OCI-LY3 (cell line): ENCODE data around the gene UAP1L1.

Experiments used
- H2AFZ ChIP-seq: fragments of 200-600, 300-600 bp; shearing (Covaris generic); 2 replicates; pipeline ENCODE4 v1.6.0; 2014; ENCODE audit warnings: antibody characterized with exemption, low read depth, low read length
- H3K27ac ChIP-seq: fragments of 200-600, 300-600 bp; sonication (generic); 2 replicates; pipeline ENCODE4 v1.5.1; 2014; ENCODE audit warnings: mild to moderate bottlenecking, low read length, moderate library complexity, mixed read lengths
- H3K27me3 ChIP-seq: fragments of 200-600, 300-600 bp; sonication (generic); 2 replicates; pipeline ENCODE4 v1.6.1; 2014; ENCODE audit warnings: low read depth, low read length, mixed read lengths
- H3K36me3 ChIP-seq: fragments of 200-600, 300-600 bp; sonication (generic); replicated peaks from 2 replicates; pipeline ENCODE3; 2014; ENCODE audit warnings: low read depth, low read length, mixed read lengths
- H3K4me1 ChIP-seq: fragments of 300-600, 200-600 bp; sonication (generic); 2 replicates; pipeline ENCODE4 v1.6.1; 2014; ENCODE audit warnings: low read length, mixed read lengths
- H3K4me2 ChIP-seq: fragments of 200-600, 300-600 bp; sonication (generic); 2 replicates; pipeline ENCODE4 v1.6.1; 2014; ENCODE audit warnings: low read length, mixed read lengths
- H3K4me3 ChIP-seq: fragments of 300-600, 200-600 bp; sonication (generic); 2 replicates; pipeline ENCODE4 v1.5.1; 2014; ENCODE audit warnings: antibody characterized with exemption, mild to moderate bottlenecking, low read length, moderate library complexity
- H3K79me2 ChIP-seq: fragments of 300-600, 200-600 bp; shearing (Covaris generic); 2 replicates; pipeline ENCODE4 v1.6.1; 2014; ENCODE audit warnings: mild to moderate bottlenecking, low read length, mixed read lengths
- H3K9ac ChIP-seq: fragments of 300-600, 200-600 bp; shearing (Covaris generic); 2 replicates; pipeline ENCODE4 v1.6.0; 2014; ENCODE audit warnings: mild to moderate bottlenecking, low read length, moderate library complexity
- H3K9me3 ChIP-seq: fragments of 200-600, 300-600 bp; shearing (Covaris generic); 2 replicates; pipeline ENCODE4 v1.6.1; 2014; ENCODE audit warnings: low read length, mixed read lengths; ENCODE audit not compliant: insufficient read depth
- H4K20me1 ChIP-seq: fragments of 200-600, 300-600 bp; sonication (generic); 2 replicates; pipeline ENCODE4 v1.6.1; 2016; ENCODE audit warnings: low read length, mixed read lengths; ENCODE audit not compliant: insufficient read depth
- EZH2phosphoT487 ChIP-seq: fragments of 200-600 bp; shearing (Covaris generic); IDR thresholded peaks from 2 replicates; pipeline ENCODE4 v1.6.1; 2018; ENCODE audit warnings: antibody characterized with exemption, mixed run types, low read depth
- TF ChIP-seq, protein P1 (sequence below): fragments of 200-600, 300-600 bp; sonication (generic); IDR thresholded peaks from 2 replicates; pipeline ENCODE4 v1.5.1; 2014; ENCODE audit warnings: antibody characterized with exemption, low read length, low read depth

UAP1L1 gene

DNA sequence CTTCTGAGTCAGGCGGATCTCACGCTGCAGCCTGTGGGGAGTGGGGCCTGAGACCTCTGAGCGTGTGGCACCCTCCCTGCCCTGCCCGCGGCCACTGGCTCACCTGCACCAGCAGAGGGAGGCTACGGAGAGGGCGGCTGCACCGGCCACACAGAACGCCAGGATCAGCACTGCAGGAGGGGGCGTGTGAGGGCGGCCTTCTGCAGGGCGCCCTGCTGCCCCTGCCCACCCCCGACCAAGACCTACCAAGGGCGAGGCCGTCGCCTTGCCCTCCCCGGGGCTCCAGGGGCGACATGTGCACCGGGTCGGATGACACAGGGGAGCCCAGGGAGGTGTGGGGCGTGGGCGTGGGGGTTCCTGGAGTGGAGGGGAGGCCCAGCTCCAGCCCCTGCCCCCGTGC lies 36.7 kb upstream of the UAP1L1 start:
- Histone ChIP-seq H3K27me3 (peaks cover 24% of the 10 kb centered on the region), H3K9me3 (no peaks in the 10 kb centered on the region), H4K20me1 (no peaks in the 10 kb centered on the region), H2AFZ (no peak overlapping the region), H3K27ac (no peak overlapping the region), H3K9ac (no peak overlapping the region), H3K4me3 (no peak overlapping the region), H3K4me2 (no peak overlapping the region), H3K79me2 (no peaks in the 10 kb centered on the region), H3K36me3 (no peaks in the 10 kb centered on the region), H3K4me1 (peaks cover 2% of the 10 kb centered on the region)
- no peak for TF ChIP-seq EZH2phosphoT487
- TF ChIP-seq, protein P1, sequence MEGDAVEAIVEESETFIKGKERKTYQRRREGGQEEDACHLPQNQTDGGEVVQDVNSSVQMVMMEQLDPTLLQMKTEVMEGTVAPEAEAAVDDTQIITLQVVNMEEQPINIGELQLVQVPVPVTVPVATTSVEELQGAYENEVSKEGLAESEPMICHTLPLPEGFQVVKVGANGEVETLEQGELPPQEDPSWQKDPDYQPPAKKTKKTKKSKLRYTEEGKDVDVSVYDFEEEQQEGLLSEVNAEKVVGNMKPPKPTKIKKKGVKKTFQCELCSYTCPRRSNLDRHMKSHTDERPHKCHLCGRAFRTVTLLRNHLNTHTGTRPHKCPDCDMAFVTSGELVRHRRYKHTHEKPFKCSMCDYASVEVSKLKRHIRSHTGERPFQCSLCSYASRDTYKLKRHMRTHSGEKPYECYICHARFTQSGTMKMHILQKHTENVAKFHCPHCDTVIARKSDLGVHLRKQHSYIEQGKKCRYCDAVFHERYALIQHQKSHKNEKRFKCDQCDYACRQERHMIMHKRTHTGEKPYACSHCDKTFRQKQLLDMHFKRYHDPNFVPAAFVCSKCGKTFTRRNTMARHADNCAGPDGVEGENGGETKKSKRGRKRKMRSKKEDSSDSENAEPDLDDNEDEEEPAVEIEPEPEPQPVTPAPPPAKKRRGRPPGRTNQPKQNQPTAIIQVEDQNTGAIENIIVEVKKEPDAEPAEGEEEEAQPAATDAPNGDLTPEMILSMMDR: no peak

DNA sequence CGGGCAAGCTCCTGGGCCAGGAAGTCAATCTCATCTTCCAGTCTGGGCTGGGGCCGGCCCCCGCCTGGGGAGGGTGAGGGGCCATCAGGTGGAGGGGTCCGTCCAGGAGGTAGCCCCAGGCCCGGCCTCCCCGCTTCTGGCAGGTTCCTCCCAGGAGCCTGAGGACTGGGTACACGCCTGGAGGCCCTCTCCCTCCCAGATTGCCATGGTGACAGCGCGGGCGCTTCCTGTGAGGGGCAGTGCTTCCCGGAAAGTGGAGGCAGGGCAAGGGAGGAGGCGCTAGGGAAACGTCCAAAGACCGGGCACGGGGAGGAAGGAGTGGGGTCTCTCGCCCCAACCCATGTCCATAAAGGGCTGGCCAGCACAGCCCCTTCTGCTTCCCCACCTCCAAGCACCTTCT lies 36.2 kb upstream of the UAP1L1 start:
- Histone ChIP-seq H3K79me2 (no peaks in the 10 kb centered on the region), H4K20me1 (no peaks in the 10 kb centered on the region), H3K36me3 (no peaks in the 10 kb centered on the region), H3K4me3 (no peak overlapping the region), H3K27me3 (peaks cover 24% of the 10 kb centered on the region), H3K4me1 (no peaks in the 10 kb centered on the region), H3K9ac (no peak overlapping the region), H3K9me3 (no peaks in the 10 kb centered on the region), H3K27ac (no peak overlapping the region), H3K4me2 (no peak overlapping the region), H2AFZ (no peak overlapping the region)
- no peak for TF ChIP-seq EZH2phosphoT487
- TF ChIP-seq, protein P1: no peak

DNA sequence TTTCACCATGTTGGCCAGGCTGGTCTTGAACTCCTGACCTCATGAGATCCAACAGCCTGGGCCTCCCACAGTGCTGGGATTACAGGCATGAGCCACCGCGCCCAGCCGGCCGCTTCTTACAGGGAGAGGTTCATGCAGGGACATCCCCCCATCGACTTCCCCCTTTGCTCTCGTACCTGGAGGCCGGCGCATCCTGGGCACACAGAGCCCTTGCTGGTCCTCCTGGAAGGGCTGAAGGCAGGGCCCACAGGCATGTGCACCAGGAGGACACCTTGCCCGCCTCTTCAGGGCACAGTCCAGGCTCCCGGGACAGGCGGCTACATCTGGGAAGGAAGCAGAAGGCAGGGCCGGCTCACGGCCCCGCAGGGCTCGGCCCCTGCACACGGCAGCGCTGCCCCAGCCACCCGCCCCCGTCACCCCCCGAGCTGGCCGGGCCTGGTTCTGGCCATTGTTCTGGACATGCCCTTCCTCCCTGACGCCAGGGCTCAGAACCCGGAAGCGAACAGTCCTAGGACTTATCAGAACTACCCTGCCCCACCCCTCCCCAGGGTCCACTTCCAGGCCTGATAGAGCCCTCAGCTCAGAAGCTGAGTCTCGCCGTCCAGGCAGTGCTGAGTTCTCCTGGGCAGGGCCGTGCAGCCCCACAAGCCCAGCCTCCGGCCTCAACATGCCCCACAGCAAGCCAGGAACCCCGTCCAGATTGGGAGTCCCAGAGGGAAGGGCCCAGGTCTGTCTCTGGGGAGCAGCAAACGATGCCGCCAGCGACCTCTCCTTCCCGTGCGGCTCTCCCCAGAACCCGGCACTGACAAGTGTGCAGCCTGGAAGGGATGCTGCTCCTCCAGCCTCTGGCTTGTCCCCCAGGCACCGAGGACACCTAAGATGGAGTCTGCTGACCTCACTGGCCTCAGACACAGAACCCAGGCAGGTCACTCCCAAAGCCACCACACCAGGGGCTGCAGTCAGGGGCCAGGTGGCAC lies 34.3 kb upstream of the UAP1L1 start:
- no peak overlapping the region for H3K9ac ChIP-seq
- H3K4me1 ChIP-seq: peaks cover 3% of the 10 kb centered on the region; the same call in 1 of the 2 replicates
- peaks cover 33% of the 10 kb centered on the region for H3K27me3 ChIP-seq
- no peaks in the 10 kb centered on the region for H3K9me3 ChIP-seq
- TF ChIP-seq, protein P1: no peak
- TF ChIP-seq EZH2phosphoT487: no peak
- H3K36me3 ChIP-seq: no peaks in the 10 kb centered on the region
- no peaks in the 10 kb centered on the region for H3K79me2 ChIP-seq
- no peak overlapping the region for H2AFZ ChIP-seq
- no peak overlapping the region for H3K27ac ChIP-seq
- H3K4me3 ChIP-seq: no peak overlapping the region
- H3K4me2 ChIP-seq: no peak overlapping the region
- H4K20me1 ChIP-seq: 0 out of 2 replicates have a peak, but pooled peaks cover 9% of the 10 kb centered on the region

DNA sequence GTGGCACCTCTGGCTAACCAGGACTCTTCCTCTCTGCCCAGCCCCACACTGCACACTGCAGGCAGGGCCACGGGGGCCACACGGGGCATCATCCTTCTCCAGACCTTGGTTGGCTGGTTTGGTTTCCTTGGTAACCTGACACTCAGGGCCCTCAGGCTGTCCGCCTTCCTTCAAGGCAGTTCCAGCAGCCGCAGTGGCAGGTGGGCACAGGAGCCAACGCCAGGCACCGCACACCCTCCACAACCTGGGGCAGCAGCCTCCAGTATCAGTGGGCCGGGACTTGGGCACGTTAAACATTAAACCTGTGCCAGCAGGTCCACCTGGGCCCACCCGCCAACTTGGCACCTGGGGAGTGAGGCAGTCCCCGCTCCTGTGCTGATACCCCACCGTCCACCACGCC lies 33.3 kb upstream of the UAP1L1 start:
- Histone ChIP-seq H3K36me3 (no peaks in the 10 kb centered on the region), H3K9me3 (no peaks in the 10 kb centered on the region), H3K79me2 (no peaks in the 10 kb centered on the region), H3K27me3 (peaks cover 28% of the 10 kb centered on the region), H3K27ac (no peak overlapping the region), H3K4me3 (no peak overlapping the region), H4K20me1 (0 out of 2 replicates have a peak, but pooled peaks cover 9% of the 10 kb centered on the region), H3K9ac (no peak overlapping the region), H3K4me2 (no peak overlapping the region), H3K4me1 (peaks cover 3% of the 10 kb centered on the region; the same call in 1 of the 2 replicates), H2AFZ (no peak overlapping the region)
- TF ChIP-seq, protein P1: no peak
- TF ChIP-seq EZH2phosphoT487: no peak
